H9 (cell line): ENCODE data around the gene RARB. TPM values are rescaled to one million over a fixed set of nuclear protein-coding genes. Genes with fewer than 3 reads are reported as not detected.

ENCODE experiments used
- DNase-seq: peaks from one replicate; pipeline ENCODE4 v3.0.0-alpha.2; 2017
- H2AFZ ChIP-seq: one replicate; pipeline ENCODE4 v1.6.1; 2013; ENCODE audit warnings: mild to moderate bottlenecking, low read length, control low read depth, moderate library complexity
- H2AK5ac ChIP-seq: 2 replicates; pipeline ENCODE4 v1.6.1; 2013; ENCODE audit warnings: low read length, control low read depth, mixed read lengths; ENCODE audit not compliant: insufficient read length
- H2BK120ac ChIP-seq: one replicate; pipeline ENCODE4 v1.6.1; 2013; ENCODE audit warnings: low read depth, mild to moderate bottlenecking, low read length, control low read depth, inconsistent platforms; ENCODE audit not compliant: poor library complexity, severe bottlenecking
- H2BK12ac ChIP-seq: 2 replicates; pipeline ENCODE4 v1.6.1; 2013; ENCODE audit warnings: low read length, control low read depth, mixed read lengths, low read depth; ENCODE audit not compliant: insufficient read length
- H2BK15ac ChIP-seq: 2 replicates; pipeline ENCODE4 v1.6.1; 2013; ENCODE audit warnings: low read depth, low read length, control low read depth
- H2BK20ac ChIP-seq: one replicate; pipeline ENCODE4 v1.6.1; 2013; ENCODE audit warnings: low read depth, mild to moderate bottlenecking, low read length, control low read depth, inconsistent platforms; ENCODE audit not compliant: poor library complexity, severe bottlenecking
- H2BK5ac ChIP-seq: 2 replicates; pipeline ENCODE4 v1.6.1; 2013; ENCODE audit warnings: low read length, control low read depth, mixed read lengths; ENCODE audit not compliant: insufficient read length
- H3K14ac ChIP-seq: 2 replicates; pipeline ENCODE4 v1.6.1; 2013; ENCODE audit warnings: low read length, control low read depth; ENCODE audit not compliant: insufficient read depth
- H3K18ac ChIP-seq: 2 replicates; pipeline ENCODE4 v1.6.1; 2013; ENCODE audit warnings: low read depth, mild to moderate bottlenecking, mixed read lengths, low read length, control low read depth; ENCODE audit not compliant: insufficient read length
- H3K23ac ChIP-seq: 2 replicates; pipeline ENCODE4 v1.6.1; 2013; ENCODE audit warnings: low read length, control low read depth, mixed read lengths, low read depth; ENCODE audit not compliant: insufficient read length
- H3K23me2 ChIP-seq: 2 replicates; pipeline ENCODE4 v1.6.1; 2013; ENCODE audit warnings: low read depth, mild to moderate bottlenecking, mixed read lengths, low read length, control low read depth; ENCODE audit not compliant: insufficient read length, poor library complexity, severe bottlenecking
- H3K27ac ChIP-seq: 2 replicates; pipeline ENCODE4 v1.5.1; 2013; ENCODE audit warnings: low read length, control low read depth, mixed read lengths, low read depth; ENCODE audit not compliant: insufficient read length
- H3K27me3 ChIP-seq: 2 replicates; pipeline ENCODE4 v1.6.1; 2013; ENCODE audit warnings: low read length, control low read depth, inconsistent platforms; ENCODE audit not compliant: insufficient read depth
- H3K4ac ChIP-seq: 2 replicates; pipeline ENCODE4 v1.6.1; 2013; ENCODE audit warnings: low read depth, mild to moderate bottlenecking, control low read depth, inconsistent platforms, low read length, moderate library complexity
- H3K4me1 ChIP-seq: 2 replicates; pipeline ENCODE4 v1.6.1; 2013; ENCODE audit warnings: low read length, control low read depth, inconsistent platforms; ENCODE audit not compliant: insufficient read depth
- H3K4me2 ChIP-seq: 2 replicates; pipeline ENCODE4 v1.6.1; 2013; ENCODE audit warnings: low read length, control low read depth, mixed read lengths; ENCODE audit not compliant: insufficient read length, insufficient read depth
- H3K56ac ChIP-seq: 2 replicates; pipeline ENCODE4 v1.6.1; 2013; ENCODE audit warnings: low read depth, mild to moderate bottlenecking, mixed read lengths, low read length, control low read depth; ENCODE audit not compliant: insufficient read length
- H3K79me1 ChIP-seq: 2 replicates; pipeline ENCODE4 v1.6.1; 2013; ENCODE audit warnings: low read depth, mild to moderate bottlenecking, moderate library complexity, low read length, control low read depth, inconsistent platforms; ENCODE audit not compliant: insufficient read depth, poor library complexity, severe bottlenecking
- H3K79me2 ChIP-seq: 2 replicates; pipeline ENCODE4 v1.6.1; 2013; ENCODE audit warnings: low read length, control low read depth, inconsistent platforms; ENCODE audit not compliant: insufficient read depth
- H3K9ac ChIP-seq: 2 replicates; pipeline ENCODE4 v1.6.1; 2013; ENCODE audit warnings: low read length, control low read depth, mixed read lengths; ENCODE audit not compliant: insufficient read length; ENCODE audit errors: extremely low read depth
- H3K9me3 ChIP-seq: one replicate; pipeline ENCODE4 v1.6.1; 2013; ENCODE audit warnings: low read depth, low read length, inconsistent platforms; ENCODE audit not compliant: control insufficient read depth
- H3T11ph ChIP-seq: one replicate; pipeline ENCODE4 v1.6.1; 2013; ENCODE audit warnings: mild to moderate bottlenecking, low read length, control low read depth, inconsistent platforms
- H4K20me1 ChIP-seq: one replicate; pipeline ENCODE4 v1.6.1; 2013; ENCODE audit not compliant: control insufficient read depth, insufficient read length, insufficient read depth
- H4K5ac ChIP-seq: 2 replicates; pipeline ENCODE4 v1.6.1; 2013; ENCODE audit warnings: low read depth, mild to moderate bottlenecking, mixed read lengths, low read length, control low read depth; ENCODE audit not compliant: insufficient read length
- H4K8ac ChIP-seq: replicated peaks from 2 replicates; pipeline ENCODE4 v1.6.1; 2013; ENCODE audit warnings: low read length, control low read depth, mixed read lengths, low read depth; ENCODE audit not compliant: insufficient read length
- H4K91ac ChIP-seq: 2 replicates; pipeline ENCODE4 v1.6.1; 2013; ENCODE audit warnings: low read depth, mild to moderate bottlenecking, moderate library complexity, mixed read lengths, low read length, control low read depth; ENCODE audit not compliant: insufficient read length
- H3K27ac Mint-ChIP-seq, 3 experiments: 2 replicates in 2 of 3; 3 replicates in 1 of 3; pipeline ENCODE4 v1.8.0; 2020 to 2021; ENCODE audit warnings: mixed read lengths in 3 of 3, mild to moderate bottlenecking in 1 of 3, moderate library complexity in 1 of 3
- H3K27me3 Mint-ChIP-seq: 2 replicates; pipeline ENCODE4 v1.8.0; 2021; ENCODE audit warnings: low read depth, mild to moderate bottlenecking, moderate library complexity, mixed read lengths
- H3K36me3 Mint-ChIP-seq, 3 experiments: 2 replicates in 2 of 3; 3 replicates in 1 of 3; pipeline ENCODE4 v1.8.0; 2020 to 2021; ENCODE audit warnings: low read depth in 3 of 3, mixed read lengths in 3 of 3; ENCODE audit not compliant: insufficient read depth in 1 of 3
- H3K4me1 Mint-ChIP-seq, 2 experiments: 2 replicates each; pipeline ENCODE4 v1.8.0; 2020; ENCODE audit warnings: mixed read lengths in 2 of 2
- H3K4me3 Mint-ChIP-seq, 2 experiments: 2 replicates in 1 of 2; 3 replicates in 1 of 2; pipeline ENCODE4 v1.8.0; 2020 to 2021; ENCODE audit warnings: mild to moderate bottlenecking in 2 of 2, mixed read lengths in 2 of 2, moderate library complexity in 1 of 2
- H3K9me3 Mint-ChIP-seq, 2 experiments: 2 replicates in 1 of 2; 3 replicates in 1 of 2; pipeline ENCODE4 v1.8.0; 2020; ENCODE audit warnings: mild to moderate bottlenecking in 2 of 2, mixed read lengths in 2 of 2, moderate library complexity in 1 of 2
- WGBS: extraction: QIAGEN DNeasy Blood & Tissue Kit; methylation state at CpG from one replicate; pipeline ENCODE4 v1.1.7; 2013; ENCODE audit warnings: missing lambda C conversion rate, low lambda C conversion rate, mixed read lengths; ENCODE audit not compliant: insufficient read length; ENCODE audit errors: extremely low coverage; 5-methylcytosine and 5-hydroxymethylcytosine counted together
- total RNA-seq: library from RNA; stranded (reverse); gene quantifications from 2 replicates; pipeline ENCODE4 v1.2.1, GENCODE V29; 2021
- TF ChIP-seq, protein P1 (sequence below): fragments of 200-600 bp; sonication (generic); conservative IDR thresholded peaks from 3 replicates; pipeline ENCODE4 v1.8.0; 2021; ENCODE audit warnings: antibody characterized with exemption, mild to moderate bottlenecking

The RARB gene
- total RNA-seq, 1 experiment from 2014 or later = 0.22 TPM

DNA sequence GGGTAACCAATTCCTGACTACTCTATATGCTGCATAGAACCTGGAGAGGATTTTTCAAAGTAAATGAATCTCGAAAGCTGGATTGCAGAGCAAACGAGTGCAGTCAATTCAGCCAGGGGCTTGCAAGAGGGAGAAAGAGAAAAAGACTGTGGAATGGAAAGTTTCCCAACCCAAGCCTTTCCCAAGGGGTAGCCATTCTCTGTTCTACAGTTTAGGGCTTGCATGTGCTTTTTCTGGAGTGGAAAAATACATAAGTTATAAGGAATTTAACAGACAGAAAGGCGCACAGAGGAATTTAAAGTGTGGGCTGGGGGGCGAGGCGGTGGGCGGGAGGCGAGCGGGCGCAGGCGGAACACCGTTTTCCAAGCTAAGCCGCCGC, 511 bp upstream of the RARB start:
- no peak overlapping the region for H2BK15ac ChIP-seq
- peaks cover 12% of the 10 kb centered on the region for H3K23me2 ChIP-seq
- DNase-seq = no peak
- H3T11ph ChIP-seq = no peak overlapping the region
- H3K27me3 ChIP-seq = no peaks in the 10 kb centered on the region; the same call in 1 of the 2 replicates
- Mint-ChIP-seq H3K27me3 (peaks cover 25% of the 10 kb centered on the region), H3K4me1 (peaks cover 64 to 68% of the 10 kb centered on the region in 2 experiments), H3K36me3 (no peaks in the 10 kb centered on the region), H3K27ac (no peak overlapping the region), H3K9me3 (no peaks in the 10 kb centered on the region; a peak in 1 of 5 replicates), H3K4me3 (peak overlapping the region; percentile 78 to 84)
- TF ChIP-seq, protein P1, sequence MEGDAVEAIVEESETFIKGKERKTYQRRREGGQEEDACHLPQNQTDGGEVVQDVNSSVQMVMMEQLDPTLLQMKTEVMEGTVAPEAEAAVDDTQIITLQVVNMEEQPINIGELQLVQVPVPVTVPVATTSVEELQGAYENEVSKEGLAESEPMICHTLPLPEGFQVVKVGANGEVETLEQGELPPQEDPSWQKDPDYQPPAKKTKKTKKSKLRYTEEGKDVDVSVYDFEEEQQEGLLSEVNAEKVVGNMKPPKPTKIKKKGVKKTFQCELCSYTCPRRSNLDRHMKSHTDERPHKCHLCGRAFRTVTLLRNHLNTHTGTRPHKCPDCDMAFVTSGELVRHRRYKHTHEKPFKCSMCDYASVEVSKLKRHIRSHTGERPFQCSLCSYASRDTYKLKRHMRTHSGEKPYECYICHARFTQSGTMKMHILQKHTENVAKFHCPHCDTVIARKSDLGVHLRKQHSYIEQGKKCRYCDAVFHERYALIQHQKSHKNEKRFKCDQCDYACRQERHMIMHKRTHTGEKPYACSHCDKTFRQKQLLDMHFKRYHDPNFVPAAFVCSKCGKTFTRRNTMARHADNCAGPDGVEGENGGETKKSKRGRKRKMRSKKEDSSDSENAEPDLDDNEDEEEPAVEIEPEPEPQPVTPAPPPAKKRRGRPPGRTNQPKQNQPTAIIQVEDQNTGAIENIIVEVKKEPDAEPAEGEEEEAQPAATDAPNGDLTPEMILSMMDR = no peak
- no peaks in the 10 kb centered on the region for H4K20me1 ChIP-seq
- H4K91ac ChIP-seq = no peak overlapping the region
- H3K79me2 ChIP-seq = no peaks in the 10 kb centered on the region; the same call in 1 of the 2 replicates
- no peak overlapping the region for H4K5ac ChIP-seq
- H3K9ac ChIP-seq = peak overlapping the region; percentile 45
- WGBS = no CpG with 5 or more reads among the region's 13 CpGs
- no peak overlapping the region for H3K14ac ChIP-seq
- no peak overlapping the region for H2BK12ac ChIP-seq
- H2AK5ac ChIP-seq = no peak overlapping the region
- H2BK5ac ChIP-seq = no peak overlapping the region
- peak overlapping the region; percentile 48 for H2AFZ ChIP-seq
- no peak overlapping the region for H2BK120ac ChIP-seq
- no peak overlapping the region for H3K18ac ChIP-seq
- H3K23ac ChIP-seq = no peak overlapping the region
- no peak overlapping the region for H3K4ac ChIP-seq
- no peaks in the 10 kb centered on the region for H3K9me3 ChIP-seq
- no peaks in the 10 kb centered on the region for H3K79me1 ChIP-seq
- H3K27ac ChIP-seq = no peak overlapping the region
- no peak overlapping the region for H2BK20ac ChIP-seq
- H3K4me2 ChIP-seq = peak overlapping the region; percentile 81
- no peak overlapping the region for H3K56ac ChIP-seq
- H3K4me1 ChIP-seq = peaks cover 8% of the 10 kb centered on the region; the same call in 1 of the 2 replicates
- no peak overlapping the region for H4K8ac ChIP-seq
